Measurements from ENCODE around the gene SOX13.

Gene SOX13

DNA sequence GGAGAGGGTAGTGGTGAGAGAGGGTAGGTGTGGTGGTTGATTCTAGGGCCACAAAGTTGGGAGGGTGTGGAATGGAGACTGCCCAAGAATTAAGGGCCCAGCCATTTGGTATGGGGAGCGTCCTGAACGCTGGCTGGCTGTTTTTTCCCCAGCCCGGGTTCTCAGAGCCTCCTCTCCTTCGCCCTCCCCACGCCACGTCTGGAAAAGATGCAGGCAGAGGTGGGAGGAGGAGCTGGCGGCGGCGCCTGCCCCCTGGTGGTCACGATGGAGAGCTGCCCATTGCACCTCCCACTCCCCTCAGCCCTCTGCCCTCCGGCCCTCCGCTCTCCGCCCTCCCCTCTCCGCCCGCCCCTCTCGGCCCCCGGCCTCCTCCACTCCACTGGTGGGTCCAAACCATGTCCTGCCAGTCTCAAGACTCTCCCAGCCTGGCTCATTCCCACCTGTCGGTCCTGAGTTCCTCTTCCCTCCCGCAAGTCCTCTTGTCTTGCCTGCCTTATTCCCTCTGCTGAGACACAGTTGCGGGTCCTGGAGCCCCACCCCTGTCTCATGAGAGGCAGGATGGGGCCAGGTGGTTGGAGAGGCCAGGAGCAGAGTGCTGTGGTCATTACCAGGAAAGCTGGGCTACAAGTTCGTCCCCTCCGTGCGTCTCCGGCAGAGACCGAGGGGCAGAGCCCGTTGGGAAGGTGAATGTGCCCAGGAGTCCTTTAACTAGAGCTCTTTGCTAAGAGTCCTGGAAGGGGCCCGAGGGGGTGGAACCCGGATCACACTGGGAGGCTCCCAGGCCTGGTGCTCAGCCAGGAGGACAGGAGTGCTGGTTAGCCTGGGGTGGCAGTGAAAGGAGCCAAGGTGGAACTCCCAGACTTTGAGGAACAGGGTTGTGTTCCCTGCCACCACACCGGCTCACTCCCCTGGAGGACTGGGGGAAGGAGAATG is 56.3 kb downstream of the SOX13 start:
- TF ChIP-seq TAF1 (IDR thresholded peaks at IDR 0.05; ENCODE audit: low read depth), result no peak
- peak; percentile 83 for TF ChIP-seq RAD21 (IDR thresholded peaks at IDR 0.05; ENCODE audit: low read depth)

DNA sequence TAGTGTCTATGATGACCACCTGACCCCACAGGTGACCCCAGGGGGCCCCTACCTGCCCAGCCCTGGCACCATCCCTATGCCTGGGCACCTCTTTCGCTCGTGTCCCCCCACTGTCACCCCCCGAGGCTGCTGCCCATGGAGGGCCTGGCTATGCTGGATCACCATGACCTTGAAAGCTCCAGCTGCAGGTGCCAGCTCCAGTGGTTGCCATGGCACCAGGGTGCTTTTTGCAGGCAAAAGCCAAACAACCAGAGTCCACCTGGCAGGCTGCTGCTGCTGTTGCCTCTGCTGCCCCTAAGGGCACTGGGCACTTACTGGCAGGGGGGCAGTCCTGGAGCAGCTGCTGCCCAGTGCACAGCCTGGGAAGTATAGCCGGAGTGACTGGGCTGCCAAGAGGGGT is 57.3 kb downstream of the SOX13 start:
- no peak for TF ChIP-seq RAD21 (IDR thresholded peaks at IDR 0.05; ENCODE audit: low read depth)
- no peak for TF ChIP-seq TEAD4 (IDR thresholded peaks at IDR 0.05)
- TF ChIP-seq EP300 (IDR thresholded peaks at IDR 0.05; ENCODE audit: borderline replicate concordance), result no peak
- TF ChIP-seq YY1 (IDR thresholded peaks at IDR 0.05; ENCODE audit: low read depth), result no peak
- TF ChIP-seq NFIC (IDR thresholded peaks at IDR 0.05), result no peak

DNA sequence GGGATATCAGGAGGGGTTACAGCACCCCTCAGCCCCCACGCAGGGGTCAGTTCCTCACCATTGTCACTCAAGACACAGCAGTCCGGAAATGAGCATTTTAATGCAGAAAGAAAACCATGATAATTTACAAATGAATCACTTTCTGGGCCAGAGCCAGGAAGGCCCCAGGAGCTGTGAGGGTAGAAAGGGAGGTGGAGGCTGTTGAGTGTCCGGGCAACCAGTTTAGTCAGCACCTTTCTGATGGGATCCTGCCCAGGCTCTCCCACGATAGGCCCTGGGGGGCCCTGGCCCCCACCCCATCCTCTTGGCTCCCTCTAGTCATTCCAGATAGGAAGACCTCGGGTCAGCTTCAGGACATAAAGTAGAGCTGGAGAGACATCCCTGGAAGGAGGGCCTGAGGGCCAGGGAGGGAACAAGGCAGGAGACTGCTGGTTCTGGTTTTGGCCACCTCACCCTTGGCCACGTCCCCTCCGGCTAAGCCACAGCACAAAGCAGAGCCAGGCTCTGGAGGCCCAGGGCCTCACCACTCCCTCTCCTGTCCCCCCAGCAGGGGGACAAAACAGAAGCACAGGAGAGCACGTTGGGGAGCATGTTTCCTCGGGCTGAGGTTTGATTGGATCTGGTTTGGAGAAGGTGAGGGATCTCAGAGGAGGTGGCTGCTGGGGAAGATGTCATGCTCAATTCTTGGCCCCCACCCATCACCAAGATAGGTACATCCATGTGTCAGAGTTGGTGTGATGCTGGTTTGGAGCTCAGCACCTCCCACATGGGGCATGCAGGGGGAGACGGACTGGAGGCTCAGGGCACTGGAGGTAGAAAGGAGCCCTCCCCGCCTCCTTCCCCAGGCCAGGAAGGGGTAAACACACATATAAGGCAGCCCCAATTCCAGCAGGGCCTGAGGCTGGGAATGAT is 58.3 kb downstream of the SOX13 start:
- TF ChIP-seq EGR1 (IDR thresholded peaks at IDR 0.05) (no peak), TAF1 (IDR thresholded peaks at IDR 0.05; ENCODE audit: low read depth) (no peak), NFIC (IDR thresholded peaks at IDR 0.05) (peak; percentile 63)

DNA sequence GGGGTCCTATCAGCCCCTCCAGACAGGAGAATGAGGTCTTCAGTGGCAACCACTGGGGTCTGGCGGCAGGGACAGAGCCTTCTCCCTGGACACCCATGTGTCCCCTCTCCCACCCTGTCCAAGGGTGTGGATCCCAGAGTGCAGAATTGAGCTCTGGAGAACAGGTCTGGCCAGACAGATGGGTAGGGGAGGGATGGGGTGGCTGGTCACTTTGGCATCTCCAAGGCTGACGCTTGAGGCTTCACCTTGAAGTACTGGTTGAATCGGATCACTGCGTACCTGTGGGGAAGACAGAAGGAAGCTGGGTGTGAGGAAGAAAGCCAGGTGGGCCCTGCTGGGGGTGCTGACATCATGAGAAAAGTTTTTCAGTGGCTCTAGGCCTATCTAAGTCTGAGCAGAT is 59.1 kb downstream of the SOX13 start:
- TF ChIP-seq, protein P1, sequence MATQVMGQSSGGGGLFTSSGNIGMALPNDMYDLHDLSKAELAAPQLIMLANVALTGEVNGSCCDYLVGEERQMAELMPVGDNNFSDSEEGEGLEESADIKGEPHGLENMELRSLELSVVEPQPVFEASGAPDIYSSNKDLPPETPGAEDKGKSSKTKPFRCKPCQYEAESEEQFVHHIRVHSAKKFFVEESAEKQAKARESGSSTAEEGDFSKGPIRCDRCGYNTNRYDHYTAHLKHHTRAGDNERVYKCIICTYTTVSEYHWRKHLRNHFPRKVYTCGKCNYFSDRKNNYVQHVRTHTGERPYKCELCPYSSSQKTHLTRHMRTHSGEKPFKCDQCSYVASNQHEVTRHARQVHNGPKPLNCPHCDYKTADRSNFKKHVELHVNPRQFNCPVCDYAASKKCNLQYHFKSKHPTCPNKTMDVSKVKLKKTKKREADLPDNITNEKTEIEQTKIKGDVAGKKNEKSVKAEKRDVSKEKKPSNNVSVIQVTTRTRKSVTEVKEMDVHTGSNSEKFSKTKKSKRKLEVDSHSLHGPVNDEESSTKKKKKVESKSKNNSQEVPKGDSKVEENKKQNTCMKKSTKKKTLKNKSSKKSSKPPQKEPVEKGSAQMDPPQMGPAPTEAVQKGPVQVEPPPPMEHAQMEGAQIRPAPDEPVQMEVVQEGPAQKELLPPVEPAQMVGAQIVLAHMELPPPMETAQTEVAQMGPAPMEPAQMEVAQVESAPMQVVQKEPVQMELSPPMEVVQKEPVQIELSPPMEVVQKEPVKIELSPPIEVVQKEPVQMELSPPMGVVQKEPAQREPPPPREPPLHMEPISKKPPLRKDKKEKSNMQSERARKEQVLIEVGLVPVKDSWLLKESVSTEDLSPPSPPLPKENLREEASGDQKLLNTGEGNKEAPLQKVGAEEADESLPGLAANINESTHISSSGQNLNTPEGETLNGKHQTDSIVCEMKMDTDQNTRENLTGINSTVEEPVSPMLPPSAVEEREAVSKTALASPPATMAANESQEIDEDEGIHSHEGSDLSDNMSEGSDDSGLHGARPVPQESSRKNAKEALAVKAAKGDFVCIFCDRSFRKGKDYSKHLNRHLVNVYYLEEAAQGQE (IDR thresholded peaks at IDR 0.05; ENCODE audit: low read depth), result no peak
- no peak for TF ChIP-seq EP300 (IDR thresholded peaks at IDR 0.05; ENCODE audit: borderline replicate concordance)
- no peak for TF ChIP-seq EGR1 (IDR thresholded peaks at IDR 0.05)
- no peak for TF ChIP-seq TEAD4 (IDR thresholded peaks at IDR 0.05)
- TF ChIP-seq ZBTB7A (IDR thresholded peaks at IDR 0.05; ENCODE audit: low read depth), result no peak
- TF ChIP-seq YY1 (IDR thresholded peaks at IDR 0.05; ENCODE audit: low read depth), result no peak

DNA sequence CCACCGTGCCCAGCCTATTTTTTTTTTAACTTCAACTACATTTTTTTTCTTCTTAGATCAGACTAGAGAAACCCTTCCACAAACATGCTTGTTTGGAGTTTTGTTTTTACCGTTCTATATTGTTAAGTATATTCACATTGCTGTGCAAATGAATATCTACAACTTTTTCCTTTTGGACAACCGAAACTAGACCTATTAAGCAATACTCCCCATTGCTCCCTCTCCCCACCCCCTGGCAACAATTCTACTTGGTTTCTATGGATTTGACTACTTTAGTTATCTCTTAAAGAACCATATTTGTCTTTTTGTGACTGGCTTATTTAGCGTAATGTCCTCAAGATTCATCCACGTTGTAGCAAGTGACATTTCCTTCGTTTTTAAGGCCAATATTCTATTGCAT is 59.8 kb downstream of the SOX13 start:
- no peak for TF ChIP-seq TAF1 (IDR thresholded peaks at IDR 0.05; ENCODE audit: low read depth)
- no peak for TF ChIP-seq CEBPB (IDR thresholded peaks at IDR 0.05)
- TF ChIP-seq, protein P1 (IDR thresholded peaks at IDR 0.05; ENCODE audit: low read depth), result no peak
- no peak for TF ChIP-seq ZBTB7A (IDR thresholded peaks at IDR 0.05; ENCODE audit: low read depth)
- no peak for TF ChIP-seq RAD21 (IDR thresholded peaks at IDR 0.05; ENCODE audit: low read depth)
- TF ChIP-seq TCF12 (IDR thresholded peaks at IDR 0.05; ENCODE audit: low read depth), result no peak
- no peak for TF ChIP-seq EP300 (IDR thresholded peaks at IDR 0.05; ENCODE audit: borderline replicate concordance)
- TF ChIP-seq, protein P2, sequence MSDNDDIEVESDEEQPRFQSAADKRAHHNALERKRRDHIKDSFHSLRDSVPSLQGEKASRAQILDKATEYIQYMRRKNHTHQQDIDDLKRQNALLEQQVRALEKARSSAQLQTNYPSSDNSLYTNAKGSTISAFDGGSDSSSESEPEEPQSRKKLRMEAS (IDR thresholded peaks at IDR 0.05), result no peak
- no peak for TF ChIP-seq EGR1 (IDR thresholded peaks at IDR 0.05)
- no peak for TF ChIP-seq CREB1 (IDR thresholded peaks at IDR 0.05; ENCODE audit: low read depth)

DNA sequence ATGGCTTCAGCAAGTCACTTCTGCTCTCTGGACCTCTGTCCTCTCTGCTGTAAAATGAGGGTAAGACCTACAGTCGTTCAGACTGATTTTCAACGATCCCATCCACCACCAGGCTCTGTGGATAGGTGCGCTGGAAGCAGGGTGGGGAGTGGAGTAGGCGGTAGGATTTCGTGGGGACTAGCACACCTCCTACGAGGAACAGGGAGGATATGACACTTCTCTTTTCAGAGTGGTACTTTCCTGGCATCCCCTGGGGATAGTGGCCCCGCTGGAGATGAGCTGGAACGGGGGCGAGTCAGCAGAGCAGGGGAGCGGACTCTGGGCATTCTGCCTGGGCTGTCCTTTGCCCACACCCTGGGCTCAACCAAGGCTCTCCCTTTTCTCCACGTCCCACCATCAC is 61.2 kb downstream of the SOX13 start:
- TF ChIP-seq YY1 (IDR thresholded peaks at IDR 0.05; ENCODE audit: low read depth), result no peak
- TF ChIP-seq EGR1 (IDR thresholded peaks at IDR 0.05), result no peak
- TF ChIP-seq CREB1 (IDR thresholded peaks at IDR 0.05; ENCODE audit: low read depth), result no peak
- TF ChIP-seq CEBPB (IDR thresholded peaks at IDR 0.05), result no peak
- TF ChIP-seq, protein P1 (IDR thresholded peaks at IDR 0.05; ENCODE audit: low read depth), result no peak
- TF ChIP-seq FOXM1 (IDR thresholded peaks at IDR 0.05; ENCODE audit: borderline replicate concordance, low read depth), result no peak
- TF ChIP-seq, protein P3, sequence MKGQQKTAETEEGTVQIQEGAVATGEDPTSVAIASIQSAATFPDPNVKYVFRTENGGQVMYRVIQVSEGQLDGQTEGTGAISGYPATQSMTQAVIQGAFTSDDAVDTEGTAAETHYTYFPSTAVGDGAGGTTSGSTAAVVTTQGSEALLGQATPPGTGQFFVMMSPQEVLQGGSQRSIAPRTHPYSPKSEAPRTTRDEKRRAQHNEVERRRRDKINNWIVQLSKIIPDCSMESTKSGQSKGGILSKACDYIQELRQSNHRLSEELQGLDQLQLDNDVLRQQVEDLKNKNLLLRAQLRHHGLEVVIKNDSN (IDR thresholded peaks at IDR 0.05), result no peak
- no peak for TF ChIP-seq ZBTB7A (IDR thresholded peaks at IDR 0.05; ENCODE audit: low read depth)
- TF ChIP-seq TCF12 (IDR thresholded peaks at IDR 0.05; ENCODE audit: low read depth), result no peak
- no peak for TF ChIP-seq TEAD4 (IDR thresholded peaks at IDR 0.05)
- no peak for TF ChIP-seq EP300 (IDR thresholded peaks at IDR 0.05; ENCODE audit: borderline replicate concordance)
